Nephron (organoid): ENCODE measurements around the gene TRAPPC5.

ENCODE experiments used
- H3K27ac Mint-ChIP-seq, 3 experiments: 2 replicates each; pipeline ENCODE4 v1.8.0; 2020; ENCODE audit warnings: mixed read lengths in 3 of 3, mild to moderate bottlenecking in 2 of 3, moderate library complexity in 1 of 3
- H3K27me3 Mint-ChIP-seq: 2 replicates; pipeline ENCODE4 v1.8.0; 2021; ENCODE audit warnings: low read depth, mild to moderate bottlenecking, moderate library complexity, mixed read lengths
- H3K36me3 Mint-ChIP-seq: 2 replicates; pipeline ENCODE4 v1.8.0; 2020; ENCODE audit warnings: low read depth, mixed read lengths
- H3K4me1 Mint-ChIP-seq: 2 replicates; pipeline ENCODE4 v1.8.0; 2020; ENCODE audit warnings: mixed read lengths
- H3K4me3 Mint-ChIP-seq, 3 experiments: 2 replicates each; pipeline ENCODE4 v1.8.0; 2020; ENCODE audit warnings: mild to moderate bottlenecking in 3 of 3, mixed read lengths in 3 of 3, moderate library complexity in 2 of 3
- H3K9me3 Mint-ChIP-seq: 2 replicates; pipeline ENCODE4 v1.8.0; 2020; ENCODE audit warnings: mixed read lengths
- CTCF ChIP-seq, 3 experiments: fragments of 200-600 bp; sonication (generic); IDR thresholded peaks; one replicate each; pipeline ENCODE4 v1.5.0; 2021; ENCODE audit warnings: antibody characterized with exemption in 3 of 3; ENCODE audit not compliant: unreplicated experiment in 3 of 3

TRAPPC5 gene

GRCh38 chr19:7644550-7644877 is 36.1 kb upstream of the TRAPPC5 start:
- no peaks in the 10 kb centered on the region for H3K4me1 Mint-ChIP-seq
- no peaks in the 10 kb centered on the region for H3K36me3 Mint-ChIP-seq

GRCh38 chr19:7645163-7645562 is 35.5 kb upstream of the TRAPPC5 start:
- TF ChIP-seq CTCF (IDR thresholded peaks at IDR 0.05; ENCODE audit: unreplicated experiment in 3 of 3): no peak
- Mint-ChIP-seq H3K27me3 (peaks cover 4% of the 10 kb centered on the region), H3K9me3 (no peaks in the 10 kb centered on the region), H3K36me3 (no peaks in the 10 kb centered on the region), H3K4me1 (no peaks in the 10 kb centered on the region), H3K27ac (no peak overlapping the region), H3K4me3 (no peak overlapping the region)

More at GRCh38 chr19:7644550-7644877, 36.1 kb upstream of the TRAPPC5 start:
- TF ChIP-seq CTCF (IDR thresholded peaks at IDR 0.05; ENCODE audit: unreplicated experiment in 3 of 3): no peak
- Mint-ChIP-seq H3K4me3 (no peak overlapping the region), H3K9me3 (no peaks in the 10 kb centered on the region), H3K27me3 (no peaks in the 10 kb centered on the region), H3K27ac (no peak overlapping the region)

GRCh38 chr19:7645656-7646425 is 34.8 kb upstream of the TRAPPC5 start:
- Mint-ChIP-seq H3K4me1 (no peaks in the 10 kb centered on the region), H3K4me3 (no peak overlapping the region), H3K9me3 (no peaks in the 10 kb centered on the region), H3K27ac (no peak overlapping the region), H3K36me3 (no peaks in the 10 kb centered on the region), H3K27me3 (peaks cover 4% of the 10 kb centered on the region)
- TF ChIP-seq CTCF (IDR thresholded peaks at IDR 0.05; ENCODE audit: unreplicated experiment in 3 of 3): no peak

- Mint-ChIP-seq H3K36me3 (no peaks in the 10 kb centered on the region), H3K4me3 (no peak overlapping the region), H3K27me3 (peaks cover 4% of the 10 kb centered on the region), H3K27ac (no peak overlapping the region), H3K4me1 (no peaks in the 10 kb centered on the region), H3K9me3 (no peaks in the 10 kb centered on the region)
- no peak for TF ChIP-seq CTCF (IDR thresholded peaks at IDR 0.05; ENCODE audit: unreplicated experiment in 3 of 3)
These were observed 34.3 kb upstream of the TRAPPC5 start for GRCh38 chr19:7646426-7646700.

- H3K4me3 Mint-ChIP-seq: no peak overlapping the region
These were observed 33.5 kb upstream of the TRAPPC5 start for GRCh38 chr19:7647156-7647555.

More at GRCh38 chr19:7647156-7647555, 33.5 kb upstream of the TRAPPC5 start:
- Mint-ChIP-seq H3K27ac (no peak overlapping the region), H3K9me3 (no peaks in the 10 kb centered on the region), H3K36me3 (no peaks in the 10 kb centered on the region), H3K4me1 (peaks cover 3% of the 10 kb centered on the region), H3K27me3 (peaks cover 8% of the 10 kb centered on the region)
- TF ChIP-seq CTCF (IDR thresholded peaks at IDR 0.05; ENCODE audit: unreplicated experiment in 3 of 3): no peak
